ENCODE data around the gene PLEK2. TPM values are rescaled to one million over a fixed set of nuclear protein-coding genes. Genes with fewer than 3 reads are reported as not detected.

The PLEK2 gene
- polyA plus RNA-seq (2011; rRNA removed) (14.7 and 15.1 TPM in 2 replicates), polyA plus RNA-seq (2017; fragmentation: RNase III; extraction: RNeasy Plus Mini Kit Qiagen cat#74134 plus additional on column Dnase treatment) (13.0 to 16.1 TPM (median 14.6 TPM) in 3 replicates), polyA minus RNA-seq (2011; rRNA and poly(A)+ RNA removed) (7.6 and 7.8 TPM in 2 replicates)
- polyA plus RNA-seq (2012; cell fraction: cytosol; rRNA removed): 10.5 and 12.6 TPM in 2 replicates
- polyA plus RNA-seq (2012; cell fraction: nucleus; rRNA removed): 6.6 and 7.9 TPM in 2 replicates

GRCh38 chr14:67411820-67412421, at the start of gene PLEK2:
TSS of gene PLEK2 (minus strand) at chr14:67412165. CDS start at chr14:67412059, 106 bp downstream.
- H3K27ac ChIP-seq: peak within 1 kb of the TSS; percentile 74 to 84
- no peaks in the 10 kb centered on the region; the same call in 2 of the 3 replicates for H3K9me3 ChIP-seq
- peak within 1 kb of the TSS; percentile 85 for H3K4me2 ChIP-seq
- peak within 1 kb of the TSS; percentile 58 for H3K4me3 ChIP-seq
- POLR2A ChIA-PET: interaction anchor here (0.6 to 0.9 kb wide), 3 partner anchors 9 to 284 kb away, joined by 3 to 4 read pairs (median 3); partner anchors contain the start of genes ATP6V1D, EIF2S1 and RDH11
- peaks cover 26% of the 10 kb centered on the region for H3K4me1 ChIP-seq
- ATAC-seq (peak; percentile 71 to 73), FAIRE-seq (no peak), DNase-seq (ENCODE audit: low read depth in 1 of 2, low spot score in 1 of 2) (peak; percentile 40 to 53)
- 12% methylated on average over 9 of the region's 63 CpGs for WGBS (ENCODE audit: missing lambda C conversion rate)
- TF ChIP-seq PHF8 (IDR thresholded peaks at IDR 0.05; ENCODE audit: borderline replicate concordance, low read depth) (0 out of 2 replicates have a peak, but pooled peaks have one; percentile 17), ZNF302 (CRISPR knock-in tag; IDR thresholded peaks at IDR 0.05) (no peak), RNF2 (IDR thresholded peaks at IDR 0.05; ENCODE audit: borderline replicate concordance, low read depth) (no peak), MAX (IDR thresholded peaks at IDR 0.05) (peak; percentile 71; the same call in 1 of the 2 replicates), E2F6 (IDR thresholded peaks at IDR 0.05; ENCODE audit: borderline replicate concordance, low read depth) (peak; percentile 76), PBX3 (IDR thresholded peaks at IDR 0.05) (no peak), ESRRA (IDR thresholded peaks at IDR 0.05; ENCODE audit: borderline replicate concordance, low read length) (no peak), CHD2 (IDR thresholded peaks at IDR 0.05; ENCODE audit: low read length, partially characterized antibody) (no peak), JUNB (IDR thresholded peaks at IDR 0.05) (no peak), POLR2A (IDR thresholded peaks at IDR 0.05; ENCODE audit: low read length) (no peak), HEYL (CRISPR knock-in tag; IDR thresholded peaks at IDR 0.05) (no peak)
- CTCF ChIA-PET: interaction anchor here (1.0 to 10.6 kb wide), 7 partner anchors 8 to 292 kb away, joined by 3 to 109 read pairs (median 5); partner anchors contain the start of genes ATP6V1D and EIF2S1

DNA sequence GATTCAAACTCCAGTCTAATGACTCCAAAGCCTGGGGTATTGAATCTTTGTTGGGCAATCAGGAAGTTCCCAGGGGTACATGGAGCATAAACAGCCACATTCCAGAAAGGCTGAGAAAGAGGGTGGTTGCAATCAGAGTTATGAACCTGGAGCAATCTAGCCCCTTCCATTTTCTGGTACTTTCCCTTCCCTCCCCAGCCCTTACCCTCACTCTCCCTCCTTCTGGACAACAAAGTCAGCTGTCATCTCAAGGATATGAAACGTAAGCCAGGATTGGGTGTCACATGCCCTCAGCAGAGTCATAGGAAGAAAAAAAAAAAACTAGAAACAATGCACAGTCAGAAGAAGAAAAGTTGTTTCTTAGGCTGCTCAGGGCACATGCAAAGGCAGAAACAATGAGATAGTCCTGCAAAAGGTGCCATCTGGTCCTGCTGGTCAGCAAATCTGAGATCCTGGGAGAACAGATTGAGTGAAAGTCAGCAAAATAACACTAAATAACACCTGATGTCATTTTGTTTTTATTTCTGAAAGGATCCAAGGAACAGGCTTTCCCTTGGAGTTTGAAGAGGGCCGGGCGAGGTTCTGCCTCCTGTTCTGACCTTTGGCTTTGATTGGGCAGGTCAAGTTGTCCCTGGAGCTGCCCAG, 49.5 kb upstream of the PLEK2 start:
- WGBS (ENCODE audit: missing lambda C conversion rate): 51% methylated on average over 3 of the region's 3 CpGs
- Histone ChIP-seq H3K4me2 (no peak overlapping the region), H3K4me1 (no peaks in the 10 kb centered on the region), H3K27ac (no peak overlapping the region), H3K4me3 (no peak overlapping the region), H3K9me3 (no peaks in the 10 kb centered on the region)
- POLR2A ChIA-PET: no interaction called here
- DNase-seq (ENCODE audit: low read depth in 1 of 2, low spot score in 1 of 2) (no peak), FAIRE-seq (no peak), ATAC-seq (no peak)
- TF ChIP-seq CHD2 (IDR thresholded peaks at IDR 0.05; ENCODE audit: low read length, partially characterized antibody) (no peak), ESRRA (IDR thresholded peaks at IDR 0.05; ENCODE audit: borderline replicate concordance, low read length) (no peak), NPAS2 (CRISPR knock-in tag; IDR thresholded peaks at IDR 0.05; ENCODE audit: borderline replicate concordance) (no peak), EP300 (IDR thresholded peaks at IDR 0.05) (no peak), JUNB (IDR thresholded peaks at IDR 0.05) (no peak), KDM5A (IDR thresholded peaks at IDR 0.05) (no peak), KDM1A (IDR thresholded peaks at IDR 0.05; ENCODE audit: low read depth) (no peak), ZC3H11A (IDR thresholded peaks at IDR 0.05) (no peak)
- CTCF ChIA-PET: interaction anchor here (0.7 to 1.5 kb wide), 3 partner anchors 28 to 243 kb away, joined by 3 read pairs; no protein-coding TSS in a partner anchor

- 61% methylated on average over 5 of the region's 5 CpGs for WGBS (ENCODE audit: missing lambda C conversion rate)
- ChIA-PET CTCF (interaction anchor here (0.9 to 2.9 kb wide), 6 partner anchors 8 to 245 kb away, joined by 3 to 10 read pairs (median 6); no protein-coding TSS in a partner anchor), POLR2A (no interaction called here)
- Histone ChIP-seq H3K4me3 (no peak overlapping the region), H3K4me2 (no peak overlapping the region), H3K27ac (no peak overlapping the region), H3K9me3 (no peaks in the 10 kb centered on the region), H3K4me1 (no peaks in the 10 kb centered on the region)
- no peak for FAIRE-seq
- no peak for DNase-seq (ENCODE audit: low read depth in 1 of 2, low spot score in 1 of 2)
- ATAC-seq: no peak
- TF ChIP-seq MAFK (IDR thresholded peaks at IDR 0.05; ENCODE audit: partially characterized antibody) (no peak), USF2 (IDR thresholded peaks at IDR 0.05) (no peak), PBX3 (IDR thresholded peaks at IDR 0.05) (no peak), E2F6 (IDR thresholded peaks at IDR 0.05; ENCODE audit: borderline replicate concordance, low read depth) (no peak), RAD21 (conservative IDR thresholded peaks at IDR 0.05 in 1 of 2, IDR thresholded peaks at IDR 0.05 in 1 of 2) (no peak), CHD4 (IDR thresholded peaks at IDR 0.05; ENCODE audit: borderline replicate concordance) (no peak), ESRRA (IDR thresholded peaks at IDR 0.05; ENCODE audit: borderline replicate concordance, low read length) (no peak), CEBPB (IDR thresholded peaks at IDR 0.05) (no peak), CHD2 (IDR thresholded peaks at IDR 0.05; ENCODE audit: low read length, partially characterized antibody) (no peak), PHF8 (IDR thresholded peaks at IDR 0.05; ENCODE audit: borderline replicate concordance, low read depth) (no peak), HOXB5 (CRISPR knock-in tag; IDR thresholded peaks at IDR 0.05) (no peak), EP300 (IDR thresholded peaks at IDR 0.05) (no peak), ATOH8 (CRISPR knock-in tag; IDR thresholded peaks at IDR 0.05; ENCODE audit: low read depth) (no peak), HEYL (CRISPR knock-in tag; IDR thresholded peaks at IDR 0.05) (no peak), JUN (IDR thresholded peaks at IDR 0.05) (no peak)
These were observed 47.4 kb upstream of the PLEK2 start for GRCh38 chr14:67459336-67459735.
